ENCODE measurements around the gene ARMC2.
"Not testable (repeated sequence)": the region's sequence is repeated elsewhere in the genome, so short reads cannot be mapped to it uniquely, and the experiment has no call there.

Gene ARMC2

DNA sequence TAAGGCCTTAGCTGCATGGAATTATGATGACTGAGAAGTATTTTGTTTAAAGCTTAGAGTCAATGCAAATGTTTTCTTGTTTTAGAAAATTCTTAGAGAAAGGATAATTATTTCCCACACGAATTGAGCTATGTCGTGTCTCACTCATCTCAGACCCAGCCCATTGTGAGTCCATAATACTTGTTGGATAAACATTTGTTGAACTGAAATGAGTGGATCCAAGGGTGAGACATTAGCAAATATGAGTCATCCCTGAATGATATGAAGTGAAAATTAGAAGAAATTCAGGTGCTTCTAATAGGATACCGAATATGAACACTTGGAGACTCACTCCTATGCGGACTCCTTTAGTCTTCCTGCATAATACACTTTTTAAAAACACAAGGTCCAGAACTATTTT lies 41.6 kb upstream of the ARMC2 start:
- H3K27ac ChIP-seq (ENCODE audit: low read depth, low read length): no peak overlapping the region
- no peaks in the 10 kb centered on the region for H3K27me3 ChIP-seq (ENCODE audit: control insufficient read depth in 5 of 5, insufficient read depth in 4 of 5, low read length in 5 of 5)
- H3K4me1 ChIP-seq (ENCODE audit: control insufficient read depth in 5 of 5, insufficient read depth in 5 of 5, low read length in 5 of 5): peaks cover 0 to 22% (median 6%) of the 10 kb centered on the region in 5 donors
- no peak overlapping the region for H3K9ac ChIP-seq (ENCODE audit: low read length in 5 of 5)
- no peaks in the 10 kb centered on the region for H3K9me3 ChIP-seq (ENCODE audit: control insufficient read depth in 5 of 5, low read length in 5 of 5)
- H3K4me3 ChIP-seq (ENCODE audit: low read depth in 1 of 5, low read length in 5 of 5): no peak overlapping the region
- H3K36me3 ChIP-seq (ENCODE audit: control insufficient read depth in 5 of 5, insufficient read depth in 5 of 5, low read length in 5 of 5): no peaks in the 10 kb centered on the region

DNA sequence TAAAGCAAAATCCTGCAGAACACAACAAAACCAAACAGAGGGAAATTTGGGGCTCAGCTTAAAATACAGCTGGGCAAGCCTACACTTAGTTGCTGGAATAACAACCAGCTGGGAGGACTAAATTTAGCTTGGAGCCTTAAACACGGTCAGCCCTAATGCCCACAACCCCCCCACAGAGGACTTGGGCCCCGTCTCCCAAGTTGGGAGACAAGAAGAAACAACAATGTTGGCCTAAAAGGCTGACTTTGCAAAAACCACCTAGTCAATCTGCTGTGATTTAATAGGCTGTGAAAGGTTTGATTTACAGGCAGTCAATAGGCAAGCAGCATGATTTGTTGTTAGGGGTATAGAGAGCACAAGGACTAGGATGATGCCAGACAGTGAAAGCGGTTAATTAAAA lies 40.3 kb upstream of the ARMC2 start:
- Histone ChIP-seq H3K4me1 (ENCODE audit: control insufficient read depth in 5 of 5, insufficient read depth in 5 of 5, low read length in 5 of 5) (peaks cover 0 to 22% (median 6%) of the 10 kb centered on the region in 5 donors), H3K36me3 (ENCODE audit: control insufficient read depth in 5 of 5, insufficient read depth in 5 of 5, low read length in 5 of 5) (no peaks in the 10 kb centered on the region), H3K9ac (ENCODE audit: low read length in 5 of 5) (no peak overlapping the region), H3K27ac (ENCODE audit: low read depth, low read length) (no peak overlapping the region), H3K27me3 (ENCODE audit: control insufficient read depth in 5 of 5, insufficient read depth in 4 of 5, low read length in 5 of 5) (no peaks in the 10 kb centered on the region), H3K4me3 (ENCODE audit: low read depth in 1 of 5, low read length in 5 of 5) (no peak overlapping the region), H3K9me3 (ENCODE audit: control insufficient read depth in 5 of 5, low read length in 5 of 5) (no peaks in the 10 kb centered on the region)

GRCh38 chr6:108809211-108809610 lies 39.0 kb upstream of the ARMC2 start:
- H3K27me3 ChIP-seq (ENCODE audit: control insufficient read depth in 5 of 5, insufficient read depth in 4 of 5, low read length in 5 of 5): no peaks in the 10 kb centered on the region
- H3K9ac ChIP-seq (ENCODE audit: low read length in 5 of 5): no peak overlapping the region
- no peak overlapping the region for H3K27ac ChIP-seq (ENCODE audit: low read depth, low read length)
- H3K4me1 ChIP-seq (ENCODE audit: control insufficient read depth in 5 of 5, insufficient read depth in 5 of 5, low read length in 5 of 5): peaks cover 0 to 22% (median 6%) of the 10 kb centered on the region in 5 donors
- no peaks in the 10 kb centered on the region for H3K36me3 ChIP-seq (ENCODE audit: control insufficient read depth in 5 of 5, insufficient read depth in 5 of 5, low read length in 5 of 5)
- H3K4me3 ChIP-seq (ENCODE audit: low read depth in 1 of 5, low read length in 5 of 5): no peak overlapping the region
- no peaks in the 10 kb centered on the region for H3K9me3 ChIP-seq (ENCODE audit: control insufficient read depth in 5 of 5, low read length in 5 of 5)

- Histone ChIP-seq H3K36me3 (ENCODE audit: control insufficient read depth in 5 of 5, insufficient read depth in 5 of 5, low read length in 5 of 5) (no peaks in the 10 kb centered on the region), H3K27me3 (ENCODE audit: control insufficient read depth in 5 of 5, insufficient read depth in 4 of 5, low read length in 5 of 5) (no peaks in the 10 kb centered on the region), H3K4me3 (ENCODE audit: low read depth in 1 of 5, low read length in 5 of 5) (no peak overlapping the region), H3K27ac (ENCODE audit: low read depth, low read length) (no peak overlapping the region), H3K4me1 (ENCODE audit: control insufficient read depth in 5 of 5, insufficient read depth in 5 of 5, low read length in 5 of 5) (peaks cover 0 to 22% (median 6%) of the 10 kb centered on the region in 5 donors), H3K9ac (ENCODE audit: low read length in 5 of 5) (no peak overlapping the region), H3K9me3 (ENCODE audit: control insufficient read depth in 5 of 5, low read length in 5 of 5) (no peaks in the 10 kb centered on the region)
These were observed 38.1 kb upstream of the ARMC2 start for GRCh38 chr6:108810057-108810643.

- H3K4me3 ChIP-seq (ENCODE audit: low read depth in 1 of 5, low read length in 5 of 5): no peak overlapping the region
- no peaks in the 10 kb centered on the region for H3K9me3 ChIP-seq (ENCODE audit: control insufficient read depth in 5 of 5, low read length in 5 of 5)
- H3K36me3 ChIP-seq (ENCODE audit: control insufficient read depth in 5 of 5, insufficient read depth in 5 of 5, low read length in 5 of 5): no peaks in the 10 kb centered on the region
- H3K9ac ChIP-seq (ENCODE audit: low read length in 5 of 5): no peak overlapping the region
- no peaks in the 10 kb centered on the region for H3K27me3 ChIP-seq (ENCODE audit: control insufficient read depth in 5 of 5, insufficient read depth in 4 of 5, low read length in 5 of 5)
- no peak overlapping the region for H3K27ac ChIP-seq (ENCODE audit: low read depth, low read length)
- peaks cover 0 to 13% (median 0%) of the 10 kb centered on the region in 5 donors for H3K4me1 ChIP-seq (ENCODE audit: control insufficient read depth in 5 of 5, insufficient read depth in 5 of 5, low read length in 5 of 5)
These were observed 36.7 kb upstream of the ARMC2 start for GRCh38 chr6:108811490-108811889.

DNA sequence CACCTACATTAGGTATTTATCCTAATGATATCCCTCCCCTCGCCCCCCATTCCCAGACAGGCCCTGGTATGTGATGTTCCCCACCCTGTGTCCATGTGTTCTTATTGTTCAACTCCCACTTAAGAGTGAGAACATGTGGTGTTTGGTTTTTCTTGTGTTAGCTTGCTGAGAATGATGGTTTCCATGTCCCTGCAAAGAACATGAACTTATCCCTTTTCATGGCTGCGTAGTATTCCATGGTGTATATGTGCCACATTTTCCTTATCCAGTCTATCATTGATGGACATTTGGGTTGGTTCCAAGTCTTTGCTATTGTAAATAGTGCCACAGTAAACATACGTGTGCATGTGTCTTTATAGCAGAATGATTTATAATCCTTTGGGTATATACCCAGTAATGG lies 35.0 kb upstream of the ARMC2 start:
- not testable (repeated sequence) for H3K4me3 ChIP-seq (ENCODE audit: low read depth in 1 of 5, low read length in 5 of 5); H3K36me3 ChIP-seq (ENCODE audit: control insufficient read depth in 5 of 5, insufficient read depth in 5 of 5, low read length in 5 of 5); H3K4me1 ChIP-seq (ENCODE audit: control insufficient read depth in 5 of 5, insufficient read depth in 5 of 5, low read length in 5 of 5); H3K9me3 ChIP-seq (ENCODE audit: control insufficient read depth in 5 of 5, low read length in 5 of 5); H3K27me3 ChIP-seq (ENCODE audit: control insufficient read depth in 5 of 5, insufficient read depth in 4 of 5, low read length in 5 of 5); H3K9ac ChIP-seq (ENCODE audit: low read length in 5 of 5); H3K27ac ChIP-seq (ENCODE audit: low read depth, low read length)

- not testable (repeated sequence) for H3K4me1 ChIP-seq (ENCODE audit: control insufficient read depth in 5 of 5, insufficient read depth in 5 of 5, low read length in 5 of 5); H3K36me3 ChIP-seq (ENCODE audit: control insufficient read depth in 5 of 5, insufficient read depth in 5 of 5, low read length in 5 of 5); H3K4me3 ChIP-seq (ENCODE audit: low read depth in 1 of 5, low read length in 5 of 5); H3K27me3 ChIP-seq (ENCODE audit: control insufficient read depth in 5 of 5, insufficient read depth in 4 of 5, low read length in 5 of 5); H3K27ac ChIP-seq (ENCODE audit: low read depth, low read length); H3K9ac ChIP-seq (ENCODE audit: low read length in 5 of 5); H3K9me3 ChIP-seq (ENCODE audit: control insufficient read depth in 5 of 5, low read length in 5 of 5)
These were observed 30.9 kb upstream of the ARMC2 start for GRCh38 chr6:108817276-108817675.

GRCh38 chr6:108820006-108820405 lies 28.2 kb upstream of the ARMC2 start:
- Histone ChIP-seq H3K9ac (ENCODE audit: low read length in 5 of 5) (no peak overlapping the region), H3K27ac (ENCODE audit: low read depth, low read length) (no peak overlapping the region), H3K4me1 (ENCODE audit: control insufficient read depth in 5 of 5, insufficient read depth in 5 of 5, low read length in 5 of 5) (peaks cover 0 to 14% (median 0%) of the 10 kb centered on the region in 5 donors), H3K4me3 (ENCODE audit: low read depth in 1 of 5, low read length in 5 of 5) (no peak overlapping the region), H3K36me3 (ENCODE audit: control insufficient read depth in 5 of 5, insufficient read depth in 5 of 5, low read length in 5 of 5) (no peaks in the 10 kb centered on the region), H3K9me3 (ENCODE audit: control insufficient read depth in 5 of 5, low read length in 5 of 5) (no peaks in the 10 kb centered on the region), H3K27me3 (ENCODE audit: control insufficient read depth in 5 of 5, insufficient read depth in 4 of 5, low read length in 5 of 5) (no peaks in the 10 kb centered on the region)

- Histone ChIP-seq H3K27ac (ENCODE audit: low read depth, low read length) (no peak overlapping the region), H3K9ac (ENCODE audit: low read length in 5 of 5) (no peak overlapping the region), H3K9me3 (ENCODE audit: control insufficient read depth in 5 of 5, low read length in 5 of 5) (peaks cover 0 to 2% (median 0%) of the 10 kb centered on the region in 5 donors), H3K4me3 (ENCODE audit: low read depth in 1 of 5, low read length in 5 of 5) (no peak overlapping the region), H3K27me3 (ENCODE audit: control insufficient read depth in 5 of 5, insufficient read depth in 4 of 5, low read length in 5 of 5) (no peaks in the 10 kb centered on the region), H3K36me3 (ENCODE audit: control insufficient read depth in 5 of 5, insufficient read depth in 5 of 5, low read length in 5 of 5) (no peaks in the 10 kb centered on the region), H3K4me1 (ENCODE audit: control insufficient read depth in 5 of 5, insufficient read depth in 5 of 5, low read length in 5 of 5) (peaks cover 0 to 14% (median 0%) of the 10 kb centered on the region in 5 donors)
These were observed 25.8 kb upstream of the ARMC2 start for GRCh38 chr6:108822401-108822800.

DNA sequence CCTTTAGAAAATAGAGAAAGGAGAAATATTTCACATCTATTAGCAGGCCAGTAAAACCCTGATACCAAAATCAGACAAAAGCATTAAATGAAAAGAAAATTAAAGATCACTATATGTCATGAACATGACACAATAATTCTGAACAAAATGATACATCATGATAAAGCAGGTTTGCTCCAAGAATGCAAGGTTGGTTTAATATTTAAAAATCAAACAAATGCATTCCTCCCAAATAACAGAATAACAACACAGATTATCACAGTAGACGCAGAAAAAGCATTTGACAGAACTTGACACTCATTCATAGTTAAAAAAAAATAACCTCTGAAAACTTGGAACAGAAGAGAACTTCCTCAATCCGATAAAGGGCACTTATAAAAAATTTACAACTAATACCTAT lies 22.9 kb upstream of the ARMC2 start:
- peaks cover 0 to 2% (median 0%) of the 10 kb centered on the region in 5 donors for H3K9me3 ChIP-seq (ENCODE audit: control insufficient read depth in 5 of 5, low read length in 5 of 5)
- no peaks in the 10 kb centered on the region for H3K27me3 ChIP-seq (ENCODE audit: control insufficient read depth in 5 of 5, insufficient read depth in 4 of 5, low read length in 5 of 5)
- no peak overlapping the region for H3K27ac ChIP-seq (ENCODE audit: low read depth, low read length)
- no peaks in the 10 kb centered on the region for H3K36me3 ChIP-seq (ENCODE audit: control insufficient read depth in 5 of 5, insufficient read depth in 5 of 5, low read length in 5 of 5)
- H3K4me3 ChIP-seq (ENCODE audit: low read depth in 1 of 5, low read length in 5 of 5): no peak overlapping the region
- H3K9ac ChIP-seq (ENCODE audit: low read length in 5 of 5): no peak overlapping the region
- peaks cover 0 to 6% (median 0%) of the 10 kb centered on the region in 5 donors for H3K4me1 ChIP-seq (ENCODE audit: control insufficient read depth in 5 of 5, insufficient read depth in 5 of 5, low read length in 5 of 5)

Data from subcutaneous abdominal adipose tissue (tissue), 5 donors.